ENCODE data around the gene NUP210.

DNA sequence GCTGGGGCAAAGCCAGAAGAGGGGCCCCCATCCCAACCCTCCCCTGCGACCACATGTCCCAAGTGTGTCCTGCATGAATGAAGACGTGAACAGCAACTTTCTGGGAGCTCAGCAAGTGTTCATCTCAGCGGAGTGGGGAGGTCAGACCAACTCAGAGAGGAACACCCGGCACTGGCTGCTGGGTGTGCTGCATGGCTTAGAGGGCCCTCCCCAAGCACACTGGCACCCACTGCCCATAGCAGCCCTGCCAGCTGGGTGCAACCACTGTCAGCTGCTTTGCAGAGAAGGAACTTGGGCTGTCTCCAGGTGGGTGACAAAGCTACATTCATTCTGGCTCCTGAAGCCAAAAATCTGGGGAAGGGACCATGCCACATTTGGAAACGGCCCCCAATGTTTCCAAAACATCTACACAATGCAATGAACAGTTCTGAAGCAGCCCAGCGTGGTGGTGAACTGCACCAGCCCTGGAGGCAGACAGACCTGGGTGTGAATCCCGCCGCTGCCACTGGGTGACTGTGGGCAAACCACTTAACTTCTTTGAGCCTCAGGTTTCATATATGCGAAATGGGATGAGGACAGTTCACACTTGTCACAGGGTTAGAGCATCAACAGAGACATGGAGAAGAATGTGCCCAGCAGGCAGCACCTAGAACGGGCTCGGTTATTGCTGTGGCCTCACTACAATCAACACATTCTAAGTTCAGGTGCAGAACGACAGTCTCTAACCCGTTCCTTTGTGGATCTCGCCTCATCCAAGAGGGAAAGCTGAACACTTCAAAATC lies 145.4 kb downstream of the NUP210 start:
- TF ChIP-seq YY1 (IDR thresholded peaks at IDR 0.05; ENCODE audit: insufficient read depth, insufficient read length) (no peak), SUZ12 (IDR thresholded peaks at IDR 0.05; ENCODE audit: extremely low read depth, insufficient read depth, insufficient read length) (no peak)
